ENCODE measurements around the gene CPEB1.
"Not testable (repeated sequence)": the region's sequence is repeated elsewhere in the genome, so short reads cannot be mapped to it uniquely, and the experiment has no call there.

CPEB1 gene

GRCh38 chr15:82545002-82545401, 102.2 kb downstream of the CPEB1 start:
- DNase-seq (ENCODE audit: low read depth in 2 of 2), result no peak

GRCh38 chr15:82544431-82544830, 102.7 kb downstream of the CPEB1 start:
- no peak for DNase-seq (ENCODE audit: low read depth in 2 of 2)

GRCh38 chr15:82543160-82543559, 104.0 kb downstream of the CPEB1 start:
- no peak for DNase-seq (ENCODE audit: low read depth in 2 of 2)

DNA sequence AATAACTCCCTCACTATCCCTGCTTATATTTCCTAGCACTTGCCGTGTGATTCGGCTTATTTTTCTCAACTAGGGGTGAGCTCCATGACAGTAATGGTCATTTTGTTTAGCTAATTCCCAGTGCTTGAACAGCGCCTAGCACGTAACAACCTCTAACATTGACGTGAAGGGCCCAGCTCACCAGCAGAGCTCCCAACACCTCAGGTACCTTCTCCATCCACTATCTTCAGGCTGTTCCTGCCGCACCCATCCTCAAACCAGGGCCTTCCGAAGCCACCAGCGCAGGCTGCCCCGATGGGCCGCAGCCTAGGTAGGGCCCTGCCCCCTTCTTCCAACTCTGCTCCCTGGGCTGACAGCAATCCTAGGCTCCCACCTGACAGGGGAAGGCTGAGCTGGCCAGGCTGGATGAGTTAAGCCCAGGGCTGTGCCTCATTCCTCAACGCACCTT, 106.2 kb downstream of the CPEB1 start:
- no peak for DNase-seq (ENCODE audit: low read depth in 2 of 2)

- peak; percentile 97 to 98 for DNase-seq (ENCODE audit: low read depth in 2 of 2)
Measured at GRCh38 chr15:82540055-82540983, 106.8 kb downstream of the CPEB1 start, which contains the start of gene RPS17. Gene RPS17 (minus strand): TSS chr15:82540457. CDS start chr15:82540428, 29 bp downstream.

DNA sequence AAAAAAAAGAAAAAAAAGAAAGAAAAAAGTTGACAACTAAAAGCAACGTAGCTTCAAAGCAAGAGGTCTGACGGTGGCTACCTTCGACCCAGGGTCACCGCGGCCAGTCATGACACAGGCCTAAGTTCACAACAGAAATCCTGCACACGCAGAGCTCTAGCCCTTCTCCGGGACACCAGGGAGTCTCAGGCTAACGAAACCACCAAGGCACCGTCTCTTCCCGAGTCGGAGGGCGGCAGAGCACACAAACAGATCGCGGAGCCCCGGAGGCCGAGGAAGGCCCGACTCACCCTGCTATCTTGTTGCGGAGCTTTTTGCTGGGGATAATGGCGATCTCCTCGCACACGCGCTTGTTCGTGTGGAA, 107.5 kb downstream of the CPEB1 start:
- DNase-seq (ENCODE audit: low read depth in 2 of 2), result no peak

DNA sequence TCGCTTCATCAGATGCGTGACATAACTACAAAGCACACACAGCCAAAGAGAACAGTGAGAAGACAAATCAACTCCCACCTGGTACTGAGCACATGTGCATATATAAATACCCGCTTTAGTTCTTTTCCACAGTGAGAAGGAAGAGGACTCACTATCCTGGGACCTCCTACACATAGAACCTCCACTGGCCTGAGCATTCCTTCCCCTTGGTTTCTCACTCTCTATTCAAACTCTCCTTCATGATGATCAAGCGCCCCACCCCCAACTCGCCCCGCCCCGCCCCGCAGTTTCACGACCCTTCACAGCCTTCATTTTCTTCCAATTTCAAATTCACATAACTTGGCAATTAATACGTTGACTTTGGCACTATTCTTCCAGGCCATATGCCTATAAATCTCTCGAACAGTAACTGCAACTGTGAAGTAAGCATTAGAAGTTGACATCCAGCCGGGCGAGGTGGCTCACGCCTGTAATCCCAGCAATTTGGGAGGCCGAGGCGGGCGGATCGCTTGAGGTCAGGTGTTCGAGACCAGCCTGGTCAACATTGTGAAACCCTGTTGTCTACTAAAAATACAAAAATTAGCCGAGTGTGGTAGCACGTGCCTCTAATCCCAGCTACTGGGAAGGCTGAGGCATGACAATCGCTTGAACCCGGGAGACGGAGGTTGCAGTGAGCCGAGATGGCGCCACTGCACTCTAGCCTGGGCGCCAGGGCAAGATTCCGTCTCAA, 108.0 kb downstream of the CPEB1 start:
- DNase-seq (ENCODE audit: low read depth in 2 of 2), result no peak

DNA sequence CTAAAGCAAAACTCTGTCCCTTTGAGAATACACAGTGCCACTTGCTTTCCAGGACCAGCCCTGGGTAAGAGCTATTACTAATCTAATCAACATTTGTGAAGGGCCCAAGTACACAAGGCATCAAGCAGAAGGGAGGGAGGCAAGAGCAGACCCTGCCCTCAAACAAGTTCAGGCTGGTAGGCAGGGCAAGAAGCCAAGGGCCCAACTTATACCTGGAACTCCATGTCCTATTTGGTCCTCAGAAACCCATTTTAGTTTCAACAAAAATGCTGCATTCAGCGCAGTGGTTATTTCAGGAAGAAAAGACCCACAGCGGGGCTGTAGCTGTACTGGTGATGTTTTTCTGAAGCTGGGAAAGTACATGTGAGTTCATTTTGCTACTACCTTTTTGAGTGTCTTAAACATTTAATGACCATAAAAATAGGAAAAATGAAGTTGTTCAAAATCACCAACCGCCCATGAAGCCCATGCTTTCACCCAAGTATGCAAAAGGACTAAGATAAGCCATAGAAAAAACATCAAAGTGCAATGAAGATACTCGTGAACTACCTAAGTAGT, 109.7 kb downstream of the CPEB1 start:
- no peak for DNase-seq (ENCODE audit: low read depth in 2 of 2)

DNA sequence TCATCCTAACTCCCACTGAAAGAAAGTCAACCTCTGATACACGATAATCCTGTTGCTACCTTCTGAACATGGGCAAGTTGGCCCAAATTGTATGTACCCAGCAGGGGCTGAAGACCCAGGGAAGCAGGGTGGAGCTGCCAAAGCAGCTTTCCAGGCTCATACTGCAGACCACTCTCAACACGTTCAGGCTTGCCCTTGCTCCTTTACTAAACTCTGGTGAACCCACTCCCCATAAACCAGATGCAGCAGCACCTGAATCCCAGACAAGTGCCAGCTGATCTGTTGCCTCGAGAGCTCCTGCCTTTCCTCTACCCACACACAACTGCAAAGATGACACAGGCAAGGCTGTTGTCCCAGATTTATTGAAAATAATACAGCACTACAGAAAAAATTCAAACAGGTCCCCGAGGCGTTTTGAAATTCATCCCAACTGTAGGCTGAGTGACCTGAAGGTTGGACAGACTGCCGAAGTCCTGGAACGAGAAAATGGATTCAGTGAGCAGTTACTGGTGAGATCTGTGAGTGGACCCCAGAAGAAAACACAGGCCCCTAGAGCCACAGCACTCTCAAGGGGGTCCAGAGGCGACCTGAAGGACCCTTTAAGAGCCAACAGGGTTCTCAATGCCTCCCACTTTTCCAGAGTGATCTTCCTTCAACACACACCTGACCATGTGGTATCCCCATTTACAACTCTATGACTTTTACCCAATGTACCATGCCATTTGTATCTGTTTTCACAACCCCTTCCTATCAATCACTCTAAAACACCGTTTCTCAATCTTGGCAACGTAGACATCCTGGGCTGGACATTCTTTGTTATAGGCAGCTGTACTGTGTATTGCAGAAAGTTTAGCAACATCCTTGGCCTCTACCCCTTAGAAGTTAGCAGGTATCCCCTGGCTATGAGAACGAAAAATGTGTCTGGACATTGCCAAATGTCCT, 110.5 kb downstream of the CPEB1 start:
- no peak for DNase-seq (ENCODE audit: low read depth in 2 of 2)

- DNase-seq (ENCODE audit: low read depth in 2 of 2), result no peak
Measured at GRCh38 chr15:82535566-82536408, 111.4 kb downstream of the CPEB1 start.

GRCh38 chr15:82535151-82535550, 112.0 kb downstream of the CPEB1 start:
- DNase-seq (ENCODE audit: low read depth in 2 of 2), result not testable (repeated sequence)

DNA sequence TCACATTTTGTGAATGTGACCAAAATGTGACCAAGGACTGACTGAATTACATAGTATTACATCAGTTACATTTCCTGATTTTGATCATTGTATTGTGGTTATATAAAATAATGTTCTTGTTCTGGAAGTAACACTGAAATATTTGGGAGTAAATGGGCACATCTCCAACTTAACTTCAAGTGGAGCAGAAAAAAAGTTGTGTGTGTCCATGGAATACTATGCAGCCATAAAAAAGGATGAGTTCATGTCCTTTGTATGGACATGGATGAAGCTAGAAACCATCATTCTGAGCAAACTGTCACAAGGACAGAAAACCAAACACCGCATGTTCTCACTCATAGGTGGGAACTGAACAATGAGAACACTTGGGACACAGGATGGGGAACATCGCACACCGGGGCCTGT, 112.7 kb downstream of the CPEB1 start:
- DNase-seq (ENCODE audit: low read depth in 2 of 2), result not testable (repeated sequence)

DNA sequence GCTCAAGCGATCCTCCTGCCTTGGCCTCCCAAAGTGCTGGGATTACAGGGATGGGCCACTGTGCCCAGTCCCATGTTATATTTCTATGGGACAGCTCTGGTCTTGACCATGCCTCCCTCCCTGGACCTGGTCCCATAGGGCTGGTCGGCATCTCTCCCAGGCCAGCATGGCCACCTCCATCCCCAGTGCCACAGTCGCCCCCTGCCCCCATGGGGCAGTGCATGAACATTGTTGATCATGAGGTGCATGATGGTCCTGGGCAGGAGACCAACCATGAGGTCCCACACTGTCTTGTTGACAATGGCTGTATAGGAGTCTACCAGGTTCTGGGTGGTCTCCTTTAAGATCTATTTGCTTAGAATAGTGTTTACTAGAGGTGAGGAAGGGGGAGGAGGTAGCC, 113.4 kb downstream of the CPEB1 start:
- DNase-seq (ENCODE audit: low read depth in 2 of 2), result no peak

- DNase-seq (ENCODE audit: low read depth in 2 of 2), result no peak
Measured at GRCh38 chr15:82532991-82533481, 114.1 kb downstream of the CPEB1 start.

DNA sequence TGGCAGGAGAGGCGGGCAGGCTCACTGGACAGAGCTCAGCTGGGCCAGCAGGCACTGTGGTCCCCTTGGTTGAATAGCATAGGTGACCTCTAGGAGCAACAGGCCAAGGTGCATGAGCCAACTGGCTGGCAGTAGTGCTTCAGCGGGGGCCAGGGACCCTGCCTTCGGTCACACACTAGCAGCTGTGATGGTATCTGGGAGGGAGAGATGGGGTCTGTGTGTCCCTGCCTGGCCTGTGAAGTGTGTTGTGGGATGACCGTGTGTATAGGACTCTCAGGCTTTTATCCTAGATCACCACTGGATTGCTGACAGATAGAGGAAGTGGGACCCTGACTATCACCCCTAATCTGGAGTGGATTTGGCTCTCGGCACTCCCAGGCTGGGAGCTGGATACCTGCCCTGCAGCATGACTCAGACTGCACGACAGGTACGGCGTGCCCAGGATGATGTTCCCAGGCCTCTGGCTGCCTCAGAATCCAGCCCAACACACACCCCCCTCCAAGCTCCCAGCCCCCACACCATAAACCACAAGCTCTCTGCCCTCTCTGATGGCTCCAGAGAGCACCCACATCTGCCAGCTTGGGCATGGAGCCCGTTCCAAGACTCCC, 114.7 kb downstream of the CPEB1 start:
- DNase-seq (ENCODE audit: low read depth in 2 of 2), result no peak

DNA sequence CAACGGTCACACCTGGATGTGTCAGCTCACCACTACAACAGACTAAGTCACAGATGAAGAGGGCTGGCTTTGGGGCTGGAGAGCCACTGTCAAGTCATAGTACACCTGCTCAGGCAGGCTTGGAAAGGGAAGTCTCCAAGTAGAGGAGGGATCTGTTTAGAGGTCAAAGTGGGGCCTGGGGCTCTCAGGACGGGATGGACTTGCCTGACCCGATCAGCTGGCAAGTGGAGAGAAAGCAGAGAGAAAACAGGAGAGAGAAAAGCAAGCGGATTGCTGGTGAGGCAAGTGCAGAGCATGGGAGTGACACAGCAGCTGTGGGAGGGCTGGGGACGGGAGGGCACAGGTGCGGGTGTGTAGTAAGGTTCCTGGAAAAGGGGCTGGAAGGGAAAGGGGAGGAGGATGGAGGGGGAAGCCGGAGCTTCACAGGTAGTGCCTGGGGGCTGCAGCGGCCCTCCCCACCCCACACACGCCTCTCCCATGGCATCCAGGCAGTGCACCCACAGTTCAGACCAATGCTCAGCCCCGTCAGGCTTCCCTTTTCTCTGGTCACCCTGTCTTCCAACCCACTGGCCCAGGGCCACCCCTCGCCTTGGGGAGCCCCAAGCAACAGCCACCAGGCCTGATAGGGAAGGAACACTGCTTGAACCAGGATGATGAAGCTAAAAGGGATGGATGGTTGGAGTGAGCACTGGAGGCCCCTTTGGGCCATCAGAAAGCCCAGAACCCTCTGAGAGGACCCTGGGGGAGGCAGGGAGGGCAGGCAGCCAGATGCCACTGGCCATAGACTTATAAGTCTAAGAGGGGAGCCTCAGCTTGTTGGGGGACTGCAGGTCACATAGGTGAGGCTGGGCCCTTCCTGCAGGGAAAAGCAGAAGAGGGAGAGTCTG, 115.4 kb downstream of the CPEB1 start:
- DNase-seq (ENCODE audit: low read depth in 2 of 2), result no peak

- peak in 1 of 2 donors; percentile 50 for DNase-seq (ENCODE audit: low read depth in 2 of 2)
Measured at GRCh38 chr15:82530606-82531379, 116.4 kb downstream of the CPEB1 start.

DNA sequence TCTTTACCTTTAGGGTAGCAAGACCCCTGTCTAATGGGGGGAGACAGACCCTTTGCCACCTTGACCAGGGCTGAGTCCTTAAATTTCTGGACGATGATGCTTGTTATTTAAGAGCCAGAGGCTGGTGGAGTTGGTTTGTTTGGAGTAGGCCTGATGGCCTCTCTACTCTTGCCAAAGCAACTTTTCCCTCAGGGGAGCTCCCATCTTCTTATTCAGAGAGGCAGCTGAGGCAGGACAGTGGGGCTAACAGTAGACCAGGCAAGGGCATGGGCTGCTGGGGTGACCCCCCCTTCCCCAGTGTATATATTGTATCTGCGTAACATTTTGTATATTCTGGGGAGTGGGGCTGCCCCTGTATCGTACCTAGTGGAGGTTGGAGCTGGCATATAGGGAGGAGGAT, 117.2 kb downstream of the CPEB1 start:
- DNase-seq (ENCODE audit: low read depth in 2 of 2), result no peak

Measured in activated CD4-positive, alpha-beta T cell treated with anti-CD3 and anti-CD28 coated beads for 24 hours (primary cell).